Activated T-cell treated with anti-CD3 and anti-CD28 coated beads, Interleukin-2, amount 50 U/mL, for 24 hours (primary cell): ENCODE measurements around the gene LIN7A.

Experiments used
- DNase-seq: peaks from one replicate; pipeline ENCODE4 v3.0.0-alpha.2; 2020
- H3K27ac Mint-ChIP-seq: 2 replicates; pipeline ENCODE4 v1.8.0; 2020; ENCODE audit warnings: mild to moderate bottlenecking, mixed read lengths
- H3K27me3 Mint-ChIP-seq: 2 replicates; pipeline ENCODE4 v1.8.0; 2020; ENCODE audit warnings: mixed read lengths
- H3K36me3 Mint-ChIP-seq: 2 replicates; pipeline ENCODE4 v1.8.0; 2020; ENCODE audit warnings: low read depth, mixed read lengths
- H3K4me1 Mint-ChIP-seq: 2 replicates; pipeline ENCODE4 v1.8.0; 2020; ENCODE audit warnings: low read depth, mixed read lengths
- H3K4me3 Mint-ChIP-seq: 2 replicates; pipeline ENCODE4 v1.8.0; 2020; ENCODE audit warnings: mild to moderate bottlenecking, moderate library complexity, mixed read lengths
- H3K9me3 Mint-ChIP-seq: 2 replicates; pipeline ENCODE4 v1.8.0; 2020; ENCODE audit warnings: mixed read lengths

Gene LIN7A

GRCh38 chr12:80749456-80749855, 188.3 kb downstream of the LIN7A start:
- Mint-ChIP-seq H3K27me3 (no peaks in the 10 kb centered on the region), H3K9me3 (peaks cover 2% of the 10 kb centered on the region), H3K4me3 (no peak overlapping the region), H3K36me3 (no peaks in the 10 kb centered on the region), H3K27ac (no peak overlapping the region), H3K4me1 (no peaks in the 10 kb centered on the region)
- no peak for DNase-seq

GRCh38 chr12:80747800-80748199, 189.9 kb downstream of the LIN7A start:
- Mint-ChIP-seq H3K36me3 (no peaks in the 10 kb centered on the region), H3K27ac (no peak overlapping the region), H3K9me3 (peaks cover 2% of the 10 kb centered on the region), H3K4me1 (no peaks in the 10 kb centered on the region), H3K27me3 (no peaks in the 10 kb centered on the region), H3K4me3 (no peak overlapping the region)
- no peak for DNase-seq

- no peak for DNase-seq
- no peaks in the 10 kb centered on the region for H3K4me1 Mint-ChIP-seq
- H3K27ac Mint-ChIP-seq: no peak overlapping the region
- peaks cover 2% of the 10 kb centered on the region for H3K9me3 Mint-ChIP-seq
- no peaks in the 10 kb centered on the region for H3K27me3 Mint-ChIP-seq
- H3K4me3 Mint-ChIP-seq: no peak overlapping the region
- H3K36me3 Mint-ChIP-seq: no peaks in the 10 kb centered on the region
Observed at GRCh38 chr12:80745851-80746505, 191.8 kb downstream of the LIN7A start.
